ENCODE results near the gene TRAM2.

The TRAM2 gene

DNA sequence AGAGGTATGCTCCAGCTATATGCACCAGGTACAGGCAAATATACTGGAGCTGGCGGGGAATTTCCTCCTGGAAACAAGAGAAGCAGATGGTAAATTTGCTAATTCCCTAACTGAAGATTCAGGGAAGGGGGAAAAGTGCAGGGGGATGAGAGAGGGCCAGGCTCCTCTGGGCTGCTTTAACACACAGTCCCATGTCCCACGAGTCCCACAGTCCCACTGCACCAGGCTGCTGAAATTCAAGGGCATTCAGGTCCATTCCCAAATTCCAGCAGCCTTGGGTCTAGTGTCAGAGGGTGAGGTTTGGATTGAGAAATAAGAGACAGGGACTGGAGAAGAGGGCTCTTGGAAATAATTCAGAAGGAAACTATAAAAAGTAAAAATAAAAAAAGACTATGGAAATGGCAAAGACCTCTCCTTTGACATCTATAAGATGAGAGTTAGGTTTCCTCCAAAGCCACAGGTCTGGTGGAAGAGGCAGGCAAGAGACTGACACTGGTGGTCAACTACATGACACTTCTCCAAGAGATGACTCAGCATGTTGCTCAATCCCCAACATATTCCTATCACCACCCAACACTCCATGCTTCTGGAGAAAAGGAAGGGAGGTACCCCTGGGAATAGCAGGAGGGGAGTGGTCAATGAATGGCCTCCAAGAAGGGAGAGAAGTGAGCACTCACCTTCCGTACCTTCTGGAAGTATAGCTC, 69.2 kb downstream of the TRAM2 start:
- DNase-seq (ENCODE audit: low spot score): no peak

DNA sequence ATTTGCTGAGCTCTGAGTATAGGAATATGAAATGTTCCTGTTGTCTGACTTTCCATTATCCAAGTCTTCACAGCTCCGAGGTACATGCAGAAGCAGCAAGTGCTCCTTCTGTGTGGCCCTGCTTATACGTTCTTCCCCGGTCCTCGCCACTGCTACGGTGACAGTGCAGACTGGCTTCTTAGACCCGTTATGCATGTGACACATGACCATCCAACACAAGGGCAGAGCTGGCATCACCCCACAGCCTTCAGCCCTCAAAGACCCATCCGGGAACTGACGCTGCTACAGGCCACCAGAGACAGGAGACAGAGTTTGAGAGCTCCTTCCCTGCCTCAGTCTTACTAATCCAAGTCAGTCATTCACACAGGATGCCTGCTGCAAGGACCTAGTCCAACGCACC, 70.4 kb downstream of the TRAM2 start:
- DNase-seq (ENCODE audit: low spot score): no peak

- DNase-seq (ENCODE audit: low spot score): no peak
Measured at GRCh38 chr6:52505726-52506409, 71.0 kb downstream of the TRAM2 start.

DNA sequence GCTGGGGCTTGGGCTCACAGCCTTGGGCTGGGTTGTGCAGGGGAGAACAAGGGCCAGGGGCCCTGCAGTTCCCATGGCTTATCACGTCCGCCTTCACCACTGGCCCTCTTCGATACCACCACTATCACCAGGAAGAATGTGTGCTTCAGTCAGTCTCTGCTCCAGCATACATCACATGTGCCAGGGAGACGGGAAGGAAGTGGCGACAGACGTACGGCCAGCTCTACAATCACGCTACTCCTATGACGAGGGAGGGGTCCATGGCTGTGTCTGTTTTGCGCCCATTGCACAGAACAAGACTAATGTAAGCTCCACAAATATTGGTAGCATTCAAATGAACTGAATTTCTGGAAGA, 72.1 kb downstream of the TRAM2 start:
- no peak for DNase-seq (ENCODE audit: low spot score)

GRCh38 chr6:52503851-52504781, 72.7 kb downstream of the TRAM2 start:
- no peak for DNase-seq (ENCODE audit: low spot score)

- DNase-seq (ENCODE audit: low spot score): peak; percentile 67
Measured at GRCh38 chr6:52503323-52503747, 73.5 kb downstream of the TRAM2 start.

- no peak for DNase-seq (ENCODE audit: low spot score)
Measured at GRCh38 chr6:52502306-52503029, 74.4 kb downstream of the TRAM2 start.

DNA sequence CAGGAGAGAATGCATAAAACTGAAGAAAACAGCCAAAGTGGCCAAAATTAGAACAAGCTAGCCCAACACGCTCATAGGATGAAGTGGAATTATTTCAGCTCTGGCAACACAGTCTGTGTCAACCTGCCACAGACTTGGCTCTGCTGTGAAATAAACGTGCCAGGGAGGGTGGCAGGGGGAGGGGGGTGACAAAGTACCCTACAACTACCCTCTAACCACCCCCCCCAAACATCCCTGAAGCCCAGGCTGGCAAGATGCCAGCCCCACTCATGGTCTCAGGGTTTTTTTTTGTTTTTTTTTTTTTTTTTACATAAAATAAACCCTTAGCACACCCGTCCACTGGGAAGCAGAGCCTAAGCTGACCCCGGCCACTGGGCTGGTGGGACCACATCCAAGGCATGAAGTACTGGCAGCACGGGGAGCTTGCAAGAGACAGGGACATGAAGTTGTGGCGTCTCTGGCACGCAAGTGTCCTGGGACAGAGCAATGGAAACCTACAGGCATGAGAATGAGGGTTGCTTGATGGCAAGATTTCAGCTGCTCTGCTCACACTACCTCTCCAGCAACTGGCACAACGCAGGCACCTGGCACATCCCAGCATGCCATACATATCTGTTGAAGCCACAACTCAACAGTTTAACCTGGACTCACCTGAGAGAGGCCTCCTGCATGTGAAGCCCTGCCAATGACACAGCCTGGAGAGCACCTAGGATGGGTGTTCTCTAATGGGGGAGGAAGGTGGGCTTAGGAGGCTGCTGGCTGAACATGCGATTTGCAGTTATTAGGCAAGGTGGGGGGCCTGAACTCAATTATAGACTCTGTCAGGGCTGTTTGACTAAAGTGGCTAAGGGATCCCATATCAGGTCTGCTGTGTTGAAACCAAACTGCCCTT, 76.4 kb downstream of the TRAM2 start:
- DNase-seq (ENCODE audit: low spot score): no peak

GRCh38 chr6:52499681-52500236, 77.1 kb downstream of the TRAM2 start:
- DNase-seq (ENCODE audit: low spot score): no peak

- no peak for DNase-seq (ENCODE audit: low spot score)
Measured at GRCh38 chr6:52499026-52499425, 77.8 kb downstream of the TRAM2 start.

GRCh38 chr6:52498538-52499017, 78.3 kb downstream of the TRAM2 start:
- DNase-seq (ENCODE audit: low spot score): no peak

GRCh38 chr6:52497652-52498408, 79.0 kb downstream of the TRAM2 start:
- DNase-seq (ENCODE audit: low spot score): no peak

DNA sequence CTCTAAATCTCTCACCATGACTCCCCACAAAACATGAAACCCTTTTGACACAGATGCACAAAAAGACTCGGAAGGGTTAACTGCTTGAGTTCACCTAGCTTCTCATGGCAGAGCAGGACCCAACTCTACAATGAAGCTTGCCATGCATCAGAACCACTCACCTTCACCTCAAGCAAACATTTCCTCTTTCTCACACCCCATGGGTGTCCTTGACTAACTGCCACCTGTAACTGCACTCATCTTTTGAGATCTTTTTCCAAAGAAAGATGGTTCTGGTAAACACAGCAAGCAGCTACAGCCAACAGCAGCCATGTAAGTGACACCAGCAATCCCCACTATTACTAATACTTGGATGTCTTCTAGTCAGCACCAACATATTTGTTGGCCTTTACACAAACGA, 80.2 kb downstream of the TRAM2 start:
- DNase-seq (ENCODE audit: low spot score): no peak

DNA sequence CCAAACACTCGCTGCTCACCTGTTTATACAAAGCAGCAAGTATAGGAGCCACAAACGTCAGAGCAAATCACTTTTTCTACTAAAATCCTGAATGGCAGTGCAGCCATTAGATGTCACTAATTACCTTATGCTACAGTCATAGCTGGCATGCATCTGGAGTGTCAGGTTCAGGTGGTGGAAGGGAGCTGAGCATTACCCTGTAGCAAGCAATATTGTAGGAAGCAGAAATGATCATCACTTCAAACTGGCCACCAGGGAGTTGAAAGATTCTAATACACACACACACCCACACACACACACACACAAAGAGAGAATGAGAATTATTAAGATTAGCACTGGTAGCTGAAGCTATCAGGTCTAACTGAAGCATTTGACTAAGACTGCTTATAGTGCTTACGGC, 80.9 kb downstream of the TRAM2 start:
- DNase-seq (ENCODE audit: low spot score): no peak

- no peak for DNase-seq (ENCODE audit: low spot score)
Measured at GRCh38 chr6:52494298-52495072, 82.4 kb downstream of the TRAM2 start.

- DNase-seq (ENCODE audit: low spot score): no peak
Measured at GRCh38 chr6:52493669-52494068, 83.2 kb downstream of the TRAM2 start.

DNA sequence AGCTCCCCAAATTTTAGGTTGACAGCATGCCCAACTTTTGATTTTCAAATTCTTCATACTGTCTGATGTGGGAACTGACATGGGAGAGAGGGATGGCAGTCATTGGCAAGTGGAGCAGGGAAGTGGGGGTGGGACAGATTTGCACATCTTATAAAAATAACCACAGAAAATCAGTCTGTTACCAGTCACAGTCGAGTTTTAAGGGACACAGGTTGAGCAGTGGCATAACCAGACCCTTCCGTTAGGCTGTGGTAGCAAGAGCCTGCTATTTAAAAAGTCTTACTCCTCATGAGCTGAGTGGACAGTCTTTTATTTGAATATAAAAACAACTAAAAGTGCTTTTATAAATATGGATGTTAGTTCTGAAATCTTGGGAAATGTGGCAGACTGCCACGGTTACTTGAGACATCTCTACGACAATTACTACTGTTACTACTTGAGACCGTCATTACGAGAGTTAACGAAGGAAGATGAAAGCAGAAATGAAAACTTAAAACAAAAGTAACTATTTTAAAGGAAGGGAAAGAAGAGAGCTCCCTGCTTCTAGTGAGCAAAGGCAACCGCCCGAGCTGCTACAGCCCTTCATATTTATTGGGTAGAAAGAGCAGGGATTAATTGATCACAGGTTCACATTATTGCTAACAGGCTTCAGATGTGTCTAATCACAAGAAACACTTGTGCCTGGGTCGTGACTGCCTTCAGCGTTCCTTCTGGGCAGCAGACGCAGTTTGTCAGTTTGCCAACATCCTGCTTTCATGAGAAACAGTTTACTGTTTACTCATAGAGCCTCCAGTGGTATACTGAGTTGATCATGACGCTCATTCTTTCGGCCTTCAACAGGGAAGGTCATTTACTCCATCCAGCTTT, 85.4 kb downstream of the TRAM2 start:
- no peak for DNase-seq (ENCODE audit: low spot score)

GRCh38 chr6:52489881-52490280, 87.0 kb downstream of the TRAM2 start:
- no peak for DNase-seq (ENCODE audit: low spot score)
